Measurements from ENCODE around the gene HOXB5. TPM values are rescaled to one million over a fixed set of nuclear protein-coding genes. Genes with fewer than 3 reads are reported as not detected.

HOXB5 gene
- total RNA-seq, 4 donors from 2014 or later, result 0.11 to 1.6 (median 0.49) TPM; not detected in 1

DNA sequence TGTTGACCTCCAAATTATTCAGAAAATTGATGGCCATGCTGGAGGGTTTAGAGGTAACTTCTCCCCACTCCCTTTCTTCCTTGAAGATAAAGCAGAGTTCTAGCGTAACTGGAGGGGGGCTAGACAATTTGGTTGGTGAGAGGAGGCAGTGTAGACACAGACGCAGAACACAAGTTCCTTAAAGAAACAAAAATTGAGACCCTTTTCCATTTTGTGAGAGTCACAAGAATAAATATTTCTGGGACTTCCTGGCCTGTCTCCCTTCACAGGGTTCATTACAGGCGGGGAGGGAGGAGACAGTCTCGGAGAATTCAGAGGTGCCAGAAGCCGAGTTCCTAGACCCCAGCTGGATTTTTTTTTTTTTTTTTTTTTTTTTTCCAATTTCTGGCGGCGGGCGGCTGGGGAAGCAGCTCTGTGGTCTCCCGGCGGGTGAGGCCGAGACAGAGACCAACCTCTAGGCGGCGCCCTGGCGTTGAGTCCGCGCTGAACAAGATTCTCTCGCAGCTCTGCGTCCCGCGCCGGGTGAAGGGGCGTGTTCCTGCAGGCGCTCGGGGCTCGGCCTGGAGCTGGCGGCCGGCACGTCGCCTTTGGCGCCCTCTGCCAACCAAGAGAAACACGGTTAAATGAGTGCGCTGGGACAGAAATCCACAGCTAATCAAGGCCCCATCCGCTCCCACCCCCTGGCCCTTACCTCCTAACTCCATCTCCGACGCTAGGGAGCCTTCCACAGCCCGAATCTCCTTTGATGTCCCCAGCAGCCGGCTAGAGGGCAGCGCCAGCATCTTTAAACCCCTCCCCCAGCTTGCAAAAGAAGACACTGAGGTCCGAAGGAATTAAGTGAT is 42.8 kb upstream of the HOXB5 start:
- Histone ChIP-seq H3K4me3 (replicated peaks in 1 of 3) (no peak overlapping the region), H3K27me3 (peaks cover 73% of the 10 kb centered on the region), H3K9me3 (no peaks in the 10 kb centered on the region), H3K4me1 (peaks cover 4% of the 10 kb centered on the region in 2 donors), H3K27ac (no peak overlapping the region), H3K36me3 (no peaks in the 10 kb centered on the region)
- no peak for TF ChIP-seq POLR2A (IDR thresholded peaks at IDR 0.05)
- TF ChIP-seq, protein P1, sequence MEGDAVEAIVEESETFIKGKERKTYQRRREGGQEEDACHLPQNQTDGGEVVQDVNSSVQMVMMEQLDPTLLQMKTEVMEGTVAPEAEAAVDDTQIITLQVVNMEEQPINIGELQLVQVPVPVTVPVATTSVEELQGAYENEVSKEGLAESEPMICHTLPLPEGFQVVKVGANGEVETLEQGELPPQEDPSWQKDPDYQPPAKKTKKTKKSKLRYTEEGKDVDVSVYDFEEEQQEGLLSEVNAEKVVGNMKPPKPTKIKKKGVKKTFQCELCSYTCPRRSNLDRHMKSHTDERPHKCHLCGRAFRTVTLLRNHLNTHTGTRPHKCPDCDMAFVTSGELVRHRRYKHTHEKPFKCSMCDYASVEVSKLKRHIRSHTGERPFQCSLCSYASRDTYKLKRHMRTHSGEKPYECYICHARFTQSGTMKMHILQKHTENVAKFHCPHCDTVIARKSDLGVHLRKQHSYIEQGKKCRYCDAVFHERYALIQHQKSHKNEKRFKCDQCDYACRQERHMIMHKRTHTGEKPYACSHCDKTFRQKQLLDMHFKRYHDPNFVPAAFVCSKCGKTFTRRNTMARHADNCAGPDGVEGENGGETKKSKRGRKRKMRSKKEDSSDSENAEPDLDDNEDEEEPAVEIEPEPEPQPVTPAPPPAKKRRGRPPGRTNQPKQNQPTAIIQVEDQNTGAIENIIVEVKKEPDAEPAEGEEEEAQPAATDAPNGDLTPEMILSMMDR (IDR thresholded peaks at IDR 0.05), result peak in 2 of 6 experiments; percentile 23 to 40
- 2 to 3% methylated on average over 31 to 38 of the region's 39 CpGs for WGBS, 2 donors
- intact Hi-C loops (cut with DNase I), result no loop called here
- DNase-seq, result peak; percentile 55 to 57

DNA sequence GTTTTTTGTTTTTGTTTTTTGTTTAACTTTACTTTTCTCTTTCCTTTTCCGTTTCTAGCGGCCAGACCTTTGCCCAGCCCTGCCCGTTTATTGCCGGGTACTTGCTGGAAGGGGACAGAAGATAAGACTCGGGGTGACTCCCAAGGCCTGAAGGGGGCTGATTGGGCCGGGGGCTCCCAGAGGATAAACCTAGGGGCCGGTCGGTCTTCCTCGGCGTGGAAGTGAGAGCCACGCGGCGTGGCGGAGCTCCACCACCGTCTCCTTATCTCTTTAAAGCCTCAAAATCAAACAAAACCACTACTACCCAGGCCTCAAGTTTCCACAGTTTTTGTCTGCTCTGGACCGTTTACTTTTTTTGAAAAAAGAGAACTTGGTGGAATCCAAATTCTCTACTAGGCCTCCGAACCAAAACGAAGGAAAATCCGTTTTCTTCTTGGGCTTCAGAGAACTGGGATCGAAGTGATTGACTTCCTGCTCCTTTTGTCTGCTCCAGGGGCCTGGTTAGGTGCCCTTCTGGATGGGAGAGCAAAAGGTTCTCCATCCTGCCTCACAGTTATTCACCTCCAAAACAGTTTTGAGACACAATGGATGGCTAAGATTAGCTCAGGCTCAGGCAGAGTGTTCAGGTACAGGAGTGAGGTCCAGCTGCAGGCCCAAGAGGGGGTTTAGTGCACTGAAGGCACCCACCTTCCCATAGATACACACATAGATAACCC is 41.1 kb upstream of the HOXB5 start:
- no peak for TF ChIP-seq POLR2A (IDR thresholded peaks at IDR 0.05)
- TF ChIP-seq, protein P1 (IDR thresholded peaks at IDR 0.05), result no peak
- Histone ChIP-seq H3K9me3 (no peaks in the 10 kb centered on the region), H3K27me3 (peaks cover 73% of the 10 kb centered on the region), H3K27ac (no peak overlapping the region), H3K4me3 (replicated peaks in 1 of 3) (no peak overlapping the region), H3K36me3 (no peaks in the 10 kb centered on the region), H3K4me1 (peaks cover 4% of the 10 kb centered on the region in 2 donors)
- DNase-seq, result no peak
- WGBS, 2 donors, result 20 to 31% methylated on average over 20 of the region's 20 CpGs
- intact Hi-C loops (cut with DNase I), result no loop called here

DNA sequence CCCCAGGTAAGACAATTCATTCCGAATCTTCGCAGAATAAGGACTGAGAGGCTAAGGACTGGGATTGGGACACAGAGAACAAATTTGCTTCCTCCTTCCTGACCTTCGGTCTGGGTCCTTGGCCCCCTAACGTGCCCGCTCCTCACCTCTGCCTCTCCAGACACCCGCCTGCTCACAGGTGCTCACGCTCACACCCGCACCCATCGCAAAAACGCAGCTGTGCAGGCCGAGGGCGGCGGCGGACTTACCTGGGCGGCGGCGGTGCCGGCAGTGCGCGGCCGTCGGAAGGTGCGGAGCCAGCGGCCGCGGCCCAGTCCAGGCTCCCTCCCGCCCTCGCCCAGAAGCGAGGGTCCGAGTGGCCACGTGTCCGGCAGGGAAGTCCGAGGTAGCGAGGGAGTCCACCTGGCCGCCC is 39.7 kb upstream of the HOXB5 start:
- H3K27ac ChIP-seq, result no peak overlapping the region
- peaks cover 81% of the 10 kb centered on the region for H3K27me3 ChIP-seq
- no peaks in the 10 kb centered on the region for H3K9me3 ChIP-seq
- WGBS, 2 donors, result 12 to 23% methylated on average over 4 to 15 of the region's 35 CpGs
- H3K4me1 ChIP-seq, result peaks cover 4% of the 10 kb centered on the region in 2 donors
- DNase-seq, result no peak
- H3K4me3 ChIP-seq (replicated peaks in 1 of 3), result no peak overlapping the region
- TF ChIP-seq, protein P1 (IDR thresholded peaks at IDR 0.05), result no peak
- TF ChIP-seq POLR2A (IDR thresholded peaks at IDR 0.05), result no peak
- H3K36me3 ChIP-seq, result no peaks in the 10 kb centered on the region
- intact Hi-C loops (cut with DNase I), result no loop called here

DNA sequence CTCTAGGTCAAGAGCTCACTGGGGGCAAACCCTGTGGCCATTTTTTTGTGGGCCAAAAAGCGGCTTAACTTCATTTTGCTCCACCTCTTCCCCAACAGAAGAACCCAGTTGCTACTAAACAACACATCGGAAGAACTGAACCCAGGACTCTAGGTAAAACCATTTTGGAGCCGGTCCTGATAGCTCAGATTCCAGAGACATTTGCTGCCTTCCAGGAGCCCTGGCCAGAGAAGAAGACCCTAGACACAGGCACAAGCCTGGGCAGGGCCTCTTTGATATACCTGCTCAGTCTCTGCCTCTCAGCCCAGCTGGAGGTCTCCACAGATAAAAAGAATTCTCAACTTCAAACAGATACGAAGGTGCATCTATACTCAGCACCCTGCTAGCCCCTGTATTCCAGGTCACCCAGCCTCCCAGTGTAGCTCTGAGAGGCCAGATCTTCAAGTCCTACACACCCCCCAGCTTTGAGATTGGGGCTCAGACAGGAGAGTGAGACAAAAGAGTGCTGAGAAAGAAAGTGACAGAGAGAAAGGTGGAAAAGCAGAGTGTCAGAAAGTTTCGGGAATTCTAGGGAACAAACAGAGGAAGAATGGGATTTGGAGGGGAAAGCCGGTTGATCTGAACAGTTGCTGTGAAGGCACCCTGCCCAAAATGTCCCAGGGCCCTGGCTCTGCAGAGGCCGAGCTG is 39.1 kb upstream of the HOXB5 start:
- Histone ChIP-seq H3K9me3 (no peaks in the 10 kb centered on the region), H3K4me3 (replicated peaks in 1 of 3) (no peak overlapping the region), H3K4me1 (peaks cover 4% of the 10 kb centered on the region in 2 donors), H3K36me3 (no peaks in the 10 kb centered on the region), H3K27me3 (peaks cover 80% of the 10 kb centered on the region), H3K27ac (no peak overlapping the region)
- 15 to 26% methylated on average over 7 of the region's 7 CpGs for WGBS, 2 donors
- TF ChIP-seq, protein P1 (IDR thresholded peaks at IDR 0.05), result no peak
- TF ChIP-seq POLR2A (IDR thresholded peaks at IDR 0.05), result no peak
- no peak for DNase-seq
- intact Hi-C loops (cut with DNase I), result no loop called here
